GM12878 (cell line): Measurements from ENCODE around the gene ERC1.

Experiments
- NRF1 ChIP-seq: conservative IDR thresholded peaks from 2 replicates; pipeline ENCODE4 v1.6.1; 2011; ENCODE audit warnings: mild to moderate bottlenecking, low read depth, low read length, improper control_type of control experiment
- PML ChIP-seq: IDR thresholded peaks from 2 replicates; pipeline ENCODE4 v1.6.1; 2012; ENCODE audit warnings: low read length, inconsistent platforms
- POLR2A ChIP-seq: IDR thresholded peaks from 2 replicates; pipeline ENCODE4 v1.6.1; 2011; ENCODE audit warnings: low read depth, mild to moderate bottlenecking, low read length
- SMC3 ChIP-seq: IDR thresholded peaks from 2 replicates; pipeline ENCODE4 v1.6.1; 2011; ENCODE audit warnings: low read length, improper control_type of control experiment, borderline replicate concordance
- SPI1 ChIP-seq: IDR thresholded peaks from 2 replicates; pipeline ENCODE4 v1.6.1; 2011; ENCODE audit warnings: low read depth, mild to moderate bottlenecking, low read length, moderate library complexity, borderline replicate concordance; ENCODE audit not compliant: insufficient read depth
- TF ChIP-seq, protein P1 (sequence below): fragments of 450-650 bp; IDR thresholded peaks from 2 replicates; pipeline ENCODE4 v1.6.1; 2017; ENCODE audit warnings: mild to moderate bottlenecking
- TF ChIP-seq, protein P2 (sequence below), 3 experiments: IDR thresholded peaks in 2 of 3; conservative IDR thresholded peaks in 1 of 3; 2 replicates each; pipeline ENCODE4 v1.5.1; 2011; ENCODE audit warnings: low read depth in 3 of 3, low read length in 3 of 3, mild to moderate bottlenecking in 3 of 3, control low read depth in 2 of 3, moderate library complexity in 2 of 3, inconsistent platforms in 1 of 3, mixed read lengths in 1 of 3; ENCODE audit not compliant: control insufficient read depth in 2 of 3, insufficient read depth in 1 of 3; ENCODE audit errors: extremely low read depth in 1 of 3

DNA sequence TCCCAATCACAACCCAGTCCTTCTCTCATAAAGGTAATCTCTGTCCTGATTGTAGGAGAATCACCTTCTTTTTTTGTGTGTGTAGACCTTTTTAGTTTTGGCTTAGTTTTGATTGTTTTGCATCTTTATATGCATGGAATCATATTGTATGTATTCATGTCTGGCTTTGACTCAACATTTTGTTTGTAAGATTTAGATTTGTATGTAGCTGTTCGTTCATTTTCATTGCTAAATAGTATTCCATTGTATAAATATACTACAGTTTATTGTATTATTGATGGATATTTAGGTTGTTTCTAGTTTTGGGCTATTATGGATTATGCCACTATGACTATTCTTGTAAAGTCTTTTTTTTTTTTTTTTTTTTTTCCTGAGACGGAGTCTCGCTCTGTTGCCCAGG lies 10.5 kb downstream of the ERC1 start:
- TF ChIP-seq, protein P1, sequence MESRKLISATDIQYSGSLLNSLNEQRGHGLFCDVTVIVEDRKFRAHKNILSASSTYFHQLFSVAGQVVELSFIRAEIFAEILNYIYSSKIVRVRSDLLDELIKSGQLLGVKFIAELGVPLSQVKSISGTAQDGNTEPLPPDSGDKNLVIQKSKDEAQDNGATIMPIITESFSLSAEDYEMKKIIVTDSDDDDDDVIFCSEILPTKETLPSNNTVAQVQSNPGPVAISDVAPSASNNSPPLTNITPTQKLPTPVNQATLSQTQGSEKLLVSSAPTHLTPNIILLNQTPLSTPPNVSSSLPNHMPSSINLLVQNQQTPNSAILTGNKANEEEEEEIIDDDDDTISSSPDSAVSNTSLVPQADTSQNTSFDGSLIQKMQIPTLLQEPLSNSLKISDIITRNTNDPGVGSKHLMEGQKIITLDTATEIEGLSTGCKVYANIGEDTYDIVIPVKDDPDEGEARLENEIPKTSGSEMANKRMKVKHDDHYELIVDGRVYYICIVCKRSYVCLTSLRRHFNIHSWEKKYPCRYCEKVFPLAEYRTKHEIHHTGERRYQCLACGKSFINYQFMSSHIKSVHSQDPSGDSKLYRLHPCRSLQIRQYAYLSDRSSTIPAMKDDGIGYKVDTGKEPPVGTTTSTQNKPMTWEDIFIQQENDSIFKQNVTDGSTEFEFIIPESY: no peak
- no peak for TF ChIP-seq SPI1
- TF ChIP-seq PML: no peak
- no peak for TF ChIP-seq POLR2A
- no peak for TF ChIP-seq SMC3
- no peak for TF ChIP-seq NRF1
- TF ChIP-seq, protein P2, sequence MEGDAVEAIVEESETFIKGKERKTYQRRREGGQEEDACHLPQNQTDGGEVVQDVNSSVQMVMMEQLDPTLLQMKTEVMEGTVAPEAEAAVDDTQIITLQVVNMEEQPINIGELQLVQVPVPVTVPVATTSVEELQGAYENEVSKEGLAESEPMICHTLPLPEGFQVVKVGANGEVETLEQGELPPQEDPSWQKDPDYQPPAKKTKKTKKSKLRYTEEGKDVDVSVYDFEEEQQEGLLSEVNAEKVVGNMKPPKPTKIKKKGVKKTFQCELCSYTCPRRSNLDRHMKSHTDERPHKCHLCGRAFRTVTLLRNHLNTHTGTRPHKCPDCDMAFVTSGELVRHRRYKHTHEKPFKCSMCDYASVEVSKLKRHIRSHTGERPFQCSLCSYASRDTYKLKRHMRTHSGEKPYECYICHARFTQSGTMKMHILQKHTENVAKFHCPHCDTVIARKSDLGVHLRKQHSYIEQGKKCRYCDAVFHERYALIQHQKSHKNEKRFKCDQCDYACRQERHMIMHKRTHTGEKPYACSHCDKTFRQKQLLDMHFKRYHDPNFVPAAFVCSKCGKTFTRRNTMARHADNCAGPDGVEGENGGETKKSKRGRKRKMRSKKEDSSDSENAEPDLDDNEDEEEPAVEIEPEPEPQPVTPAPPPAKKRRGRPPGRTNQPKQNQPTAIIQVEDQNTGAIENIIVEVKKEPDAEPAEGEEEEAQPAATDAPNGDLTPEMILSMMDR (IDR thresholded peaks at IDR 0.05 in 2 of 3, conservative IDR thresholded peaks at IDR 0.05 in 1 of 3; ENCODE audit: control insufficient read depth in 2 of 3, extremely low read depth in 1 of 3, insufficient read depth in 1 of 3, low read depth in 3 of 3, low read length in 3 of 3): no peak
